Activated CD8-positive, alpha-beta memory T cell treated with anti-CD3 and anti-CD28 coated beads for 24 hours (primary cell): Measurements from ENCODE around the gene SPIN1.
A peak's percentile ranks its signal among the peaks of the same experiment; 100 is the strongest.

ENCODE experiments used
- DNase-seq: peaks from one replicate; pipeline ENCODE4 v3.0.0-alpha.2; 2020

SPIN1 gene

GRCh38 chr9:88388886-88389605 lies 802 bp downstream of the SPIN1 start:
- DNase-seq, result peak; percentile 76

GRCh38 chr9:88390371-88390990 lies 2.2 kb downstream of the SPIN1 start:
- no peak for DNase-seq

GRCh38 chr9:88391236-88391635 lies 3.0 kb downstream of the SPIN1 start:
- no peak for DNase-seq

DNA sequence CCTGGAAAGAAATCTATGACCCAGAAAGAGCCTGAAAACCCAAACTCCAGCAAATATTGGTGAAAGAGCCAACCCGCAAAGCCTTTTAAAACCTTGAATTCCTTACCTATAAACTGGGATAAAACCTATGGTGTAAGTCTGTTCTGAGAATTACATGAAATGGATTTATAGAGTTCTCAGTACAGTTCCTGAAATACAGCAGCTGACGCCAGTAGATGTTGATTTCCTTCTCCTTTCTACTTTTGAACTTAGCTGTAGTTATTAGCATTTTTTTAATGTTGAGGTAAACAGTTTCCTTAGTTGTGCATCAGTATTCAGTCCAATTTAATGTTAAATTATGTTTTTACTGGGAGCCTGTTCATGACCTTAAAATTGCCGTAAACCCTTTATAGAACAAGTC lies 3.7 kb downstream of the SPIN1 start:
- DNase-seq, result no peak

DNA sequence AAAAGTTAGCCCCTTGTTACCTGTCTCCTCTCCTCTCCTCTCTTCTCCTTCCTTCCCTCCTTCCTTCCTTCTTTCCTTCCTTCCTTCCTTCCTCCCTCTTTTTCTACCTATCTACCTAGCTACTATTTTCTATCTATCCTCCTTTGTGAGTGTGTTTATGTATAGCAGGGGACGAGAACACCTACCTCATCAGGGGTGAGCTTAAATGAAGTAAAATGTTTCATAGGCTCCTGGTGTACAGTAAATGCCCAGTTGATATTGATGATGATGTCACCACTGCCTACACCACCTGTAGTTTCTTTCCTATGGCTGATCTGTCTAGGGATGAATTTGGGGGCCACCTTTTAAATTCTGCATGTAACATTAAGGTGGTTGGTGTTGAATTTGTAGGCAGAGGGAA lies 4.3 kb downstream of the SPIN1 start:
- DNase-seq, result no peak

- DNase-seq, result no peak
Measured at GRCh38 chr9:88396836-88397577, 8.8 kb downstream of the SPIN1 start.

GRCh38 chr9:88398016-88398415 lies 9.8 kb downstream of the SPIN1 start:
- no peak for DNase-seq

GRCh38 chr9:88399966-88400365 lies 11.7 kb downstream of the SPIN1 start:
- no peak for DNase-seq

DNA sequence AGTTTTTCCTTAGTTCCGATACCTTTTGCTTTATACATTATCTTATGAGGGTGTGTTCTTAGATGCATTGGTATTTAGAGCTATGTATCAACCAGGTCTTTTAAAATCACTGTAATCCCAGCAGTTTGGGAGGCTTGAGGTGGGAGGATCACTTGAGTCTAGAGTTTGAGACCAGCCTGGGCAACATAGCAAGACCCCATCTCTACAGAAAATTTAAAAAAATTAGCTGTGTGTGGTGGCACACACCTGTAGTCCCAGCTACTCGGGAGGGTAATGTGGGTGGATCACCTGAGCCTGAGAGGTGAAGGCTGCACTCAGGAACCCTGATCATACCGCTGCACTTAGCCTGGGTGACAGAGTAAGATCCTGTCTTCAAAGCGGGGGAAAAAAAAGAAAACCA lies 15.1 kb downstream of the SPIN1 start:
- DNase-seq, result no peak

DNA sequence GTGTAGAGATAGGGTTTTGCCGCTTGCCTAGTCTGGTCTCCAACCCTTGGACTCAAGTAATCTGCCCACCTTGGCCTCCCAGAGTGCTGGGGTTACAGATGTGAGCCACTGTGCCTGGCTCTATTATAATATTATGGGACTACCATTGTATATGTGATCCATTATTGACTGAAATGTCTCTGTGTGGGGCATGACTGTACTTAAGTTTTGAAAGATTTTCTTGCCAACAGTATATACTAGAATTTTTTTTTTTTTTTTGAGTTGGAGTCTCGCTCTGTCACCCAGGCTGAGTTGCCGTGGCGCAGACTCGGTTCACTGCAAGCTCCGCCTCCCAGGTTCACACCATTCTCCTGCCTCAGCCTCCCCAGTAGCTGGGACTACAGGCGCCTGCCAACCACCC lies 17.8 kb downstream of the SPIN1 start:
- no peak for DNase-seq

GRCh38 chr9:88411471-88411870 lies 23.2 kb downstream of the SPIN1 start:
- no peak for DNase-seq

DNA sequence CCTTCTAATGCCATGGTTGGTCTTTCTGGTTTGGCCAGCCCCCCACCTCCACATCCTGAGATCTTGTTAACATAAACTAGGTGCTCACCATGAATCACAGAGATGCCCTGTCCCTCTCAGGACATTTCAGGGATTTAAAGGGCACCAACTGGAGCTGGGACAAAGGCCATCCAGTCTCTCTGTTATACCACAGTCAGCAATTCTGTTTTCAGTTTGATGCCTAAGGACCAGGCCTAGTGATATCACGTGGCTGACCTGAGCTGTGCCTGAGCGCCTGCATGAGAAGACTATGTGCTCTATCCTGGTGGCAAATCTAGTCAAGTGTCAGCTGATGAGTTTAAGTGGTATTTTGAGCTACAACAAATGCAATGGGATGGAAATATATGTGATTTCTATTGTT lies 26.1 kb downstream of the SPIN1 start:
- DNase-seq, result no peak

DNA sequence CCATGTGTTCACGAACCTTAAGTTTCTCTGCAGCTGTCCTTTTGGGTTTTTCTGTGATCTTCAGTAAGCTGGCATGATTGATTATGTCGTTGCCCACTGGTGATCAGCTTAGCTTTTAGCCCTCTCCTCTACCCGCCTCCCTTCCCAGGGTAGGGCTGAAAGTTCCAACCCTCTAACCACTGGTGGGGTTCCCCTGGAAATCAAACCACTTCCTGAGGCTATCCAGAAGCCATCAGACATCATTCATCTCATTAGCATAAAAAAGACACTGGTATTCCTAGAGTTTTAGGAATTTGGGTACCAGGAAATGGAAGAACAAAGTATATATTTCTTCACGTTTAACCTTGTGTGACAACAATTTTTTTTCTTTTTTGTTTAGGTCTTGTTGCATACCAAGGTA lies 29.8 kb downstream of the SPIN1 start:
- no peak for DNase-seq

- no peak for DNase-seq
Measured at GRCh38 chr9:88418715-88419540, 30.7 kb downstream of the SPIN1 start.

GRCh38 chr9:88420227-88420626 lies 32.0 kb downstream of the SPIN1 start:
- no peak for DNase-seq

GRCh38 chr9:88421348-88421747 lies 33.1 kb downstream of the SPIN1 start:
- no peak for DNase-seq

DNA sequence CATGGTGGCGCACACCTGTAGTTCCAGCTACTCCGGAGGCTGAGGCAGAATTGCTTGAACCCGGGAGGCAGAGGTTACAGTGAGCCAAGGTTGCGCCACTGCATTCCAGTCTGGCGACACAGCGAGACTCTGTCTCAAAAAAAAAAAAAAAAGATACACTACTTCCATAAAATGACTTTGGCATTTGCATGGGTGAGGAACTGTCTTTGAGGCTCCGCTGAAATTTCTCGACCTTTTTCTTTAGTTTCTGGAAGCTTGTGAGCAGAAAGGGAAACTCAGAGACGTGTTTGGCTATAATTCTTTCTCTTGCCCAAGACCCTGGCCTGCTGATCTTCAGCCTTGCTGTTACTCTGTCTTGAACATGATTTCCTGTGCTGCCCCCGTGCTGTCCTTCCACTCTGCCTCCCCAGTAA lies 37.3 kb downstream of the SPIN1 start:
- no peak for DNase-seq

DNA sequence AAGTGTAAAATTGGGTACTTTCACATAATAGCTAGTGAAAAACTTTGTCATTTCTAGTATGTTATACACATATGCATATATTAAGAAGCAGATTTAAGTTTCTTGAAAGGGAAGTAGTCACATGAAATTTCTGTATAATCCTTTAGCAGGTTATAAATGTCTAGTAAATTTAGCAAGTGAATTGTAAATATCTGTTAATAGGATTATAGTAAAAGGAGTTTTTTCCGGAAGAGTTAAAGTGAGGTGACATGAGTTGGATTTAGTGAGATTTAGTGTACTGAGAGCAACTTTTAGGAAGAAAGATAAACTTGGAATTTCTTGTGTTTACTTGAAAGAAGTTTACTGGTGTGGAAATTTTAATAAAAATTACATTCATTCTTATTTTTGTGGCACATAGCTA lies 38.4 kb downstream of the SPIN1 start:
- DNase-seq, result no peak

DNA sequence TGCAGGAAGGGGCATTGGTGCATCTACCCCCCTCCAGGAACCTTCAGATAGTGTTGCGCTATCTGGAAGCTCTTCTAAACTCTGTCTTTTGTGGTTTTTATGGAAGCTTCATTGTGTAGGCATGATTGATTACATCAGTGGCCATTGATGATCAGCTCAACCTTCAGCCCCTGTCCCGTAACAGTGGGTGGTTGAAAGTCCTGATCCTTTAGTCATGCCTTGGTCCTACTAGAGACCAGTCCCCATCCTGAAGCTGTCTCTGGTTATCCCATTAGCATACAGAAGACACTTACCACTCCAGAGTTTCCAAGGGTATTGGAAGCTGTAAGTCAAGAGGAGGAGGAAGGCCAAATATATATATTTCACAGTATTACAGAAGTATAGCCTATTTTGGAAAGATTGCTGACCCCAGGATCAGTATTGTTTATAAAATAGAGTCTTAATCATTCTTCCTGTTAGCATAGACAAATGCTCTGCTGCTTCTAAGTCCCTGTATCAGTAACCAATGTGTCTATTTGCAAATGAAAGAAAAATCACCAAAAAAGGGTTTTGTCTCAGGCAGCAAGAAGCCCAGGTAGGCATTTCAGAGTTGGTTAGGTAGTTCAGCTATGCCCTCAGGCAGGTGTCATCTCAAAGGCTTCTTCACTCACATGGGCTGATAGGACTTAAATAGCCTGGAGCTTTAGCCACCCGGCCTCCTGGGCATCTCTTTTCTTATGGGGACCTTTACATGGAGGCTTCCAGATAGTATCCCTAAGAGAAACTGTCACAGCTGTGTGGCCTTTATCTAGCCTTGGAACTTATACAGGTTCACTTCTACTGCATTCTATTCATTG lies 41.6 kb downstream of the SPIN1 start:
- DNase-seq, result no peak

DNA sequence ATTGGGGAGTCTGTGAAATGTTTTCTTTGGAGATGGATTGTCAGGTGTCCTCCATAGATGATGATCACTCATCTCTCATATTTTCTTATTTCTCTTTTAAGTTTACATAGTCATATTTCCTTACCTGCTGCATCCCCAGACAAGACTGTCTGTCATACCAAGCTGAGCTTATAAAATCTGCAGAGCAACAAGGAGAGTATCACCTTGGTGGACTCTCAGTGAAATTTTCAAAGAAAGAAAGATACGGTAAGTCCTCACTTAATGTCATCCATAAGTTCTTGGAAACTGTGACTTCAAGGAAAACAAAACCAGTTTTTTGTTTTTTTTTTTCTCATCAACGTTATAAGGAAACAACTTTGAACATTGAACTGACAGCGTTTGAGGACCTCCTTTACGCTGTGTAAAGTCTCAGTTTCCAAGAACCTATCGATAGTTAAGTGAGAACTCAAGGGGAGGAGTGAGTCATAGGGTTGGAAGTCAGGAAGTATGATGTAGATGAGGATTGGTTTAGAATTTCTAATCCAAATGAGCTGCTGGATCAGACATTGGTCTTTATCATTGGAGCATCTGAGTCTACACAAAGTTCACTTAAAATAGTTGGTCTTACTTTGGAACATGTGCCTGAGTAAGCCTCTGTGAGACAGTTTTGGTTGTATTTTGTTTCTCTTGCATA lies 45.5 kb downstream of the SPIN1 start:
- DNase-seq, result no peak

DNA sequence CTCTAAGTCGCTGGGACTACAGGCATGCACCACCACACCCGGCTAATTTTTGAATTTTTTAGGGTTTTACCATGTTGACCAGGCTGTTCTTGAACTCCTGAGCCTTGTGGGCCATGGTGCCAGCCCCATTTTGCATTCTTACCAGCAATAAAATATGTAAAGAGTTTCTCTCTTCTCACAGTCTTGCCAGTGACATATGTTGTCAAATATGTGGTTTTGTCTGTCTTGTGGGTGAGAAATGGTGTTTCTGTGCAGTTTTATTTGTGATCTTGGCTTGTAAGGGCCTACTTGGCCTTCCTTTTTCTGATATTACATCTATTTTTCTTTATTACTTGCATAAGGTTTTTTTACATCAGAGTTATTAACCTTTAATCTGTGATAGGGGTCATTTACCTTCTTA lies 47.1 kb downstream of the SPIN1 start:
- DNase-seq, result no peak

DNA sequence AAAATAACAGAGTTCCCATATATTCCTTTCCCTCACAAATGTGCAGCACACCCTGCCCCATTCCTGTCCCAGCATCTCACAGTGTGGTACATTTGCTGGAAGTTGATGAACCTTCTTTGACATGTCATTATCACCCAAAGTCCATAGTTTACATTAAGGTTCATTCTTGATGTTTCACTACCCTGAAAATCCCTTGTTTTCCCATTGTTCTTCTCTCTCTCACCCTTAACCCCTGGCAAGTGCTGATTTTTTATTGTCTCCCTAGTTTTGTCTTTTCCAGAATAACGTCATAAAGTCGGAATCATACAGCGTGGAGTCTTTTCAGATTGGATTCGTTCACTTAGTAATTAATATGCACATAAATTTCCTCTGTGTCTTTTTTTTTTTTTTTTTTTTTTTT lies 48.1 kb downstream of the SPIN1 start:
- no peak for DNase-seq
